Left ventricle myocardium inferior (tissue), 1 donor: ENCODE measurements around the gene ALDH1A1. TPM values are rescaled to one million over a fixed set of nuclear protein-coding genes. Genes with fewer than 3 reads are reported as not detected.

ENCODE experiments used
- DNase-seq: peaks from one replicate; pipeline ENCODE4 v3.0.0-alpha.2; 2020
- H3K27ac ChIP-seq: fragments of 200-600 bp; replicated peaks from 2 replicates; pipeline ENCODE4 v1.8.0; 2021
- H3K27me3 ChIP-seq: fragments of 200-600 bp; 2 replicates; pipeline ENCODE4 v1.8.0; 2021; ENCODE audit warnings: low read depth
- H3K36me3 ChIP-seq: fragments of 200-600 bp; 2 replicates; pipeline ENCODE4 v1.8.0; 2021
- H3K4me1 ChIP-seq: fragments of 200-600 bp; 2 replicates; pipeline ENCODE4 v1.8.0; 2021
- H3K4me3 ChIP-seq: fragments of 200-600 bp; 2 replicates; pipeline ENCODE4 v1.8.0; 2021; ENCODE audit warnings: mild to moderate bottlenecking, moderate library complexity
- H3K9me3 ChIP-seq: fragments of 200-600 bp; replicated peaks from 2 replicates; pipeline ENCODE4 v1.8.0; 2021
- intact Hi-C: fragments of 100-400 bp; cut with micrococcal nuclease; formaldehyde crosslinking; loops from one replicate; pipeline ENCODE4 v1.11.0; 2022
- total RNA-seq: library from RNA; stranded (reverse); fragmentation: NEBNext Ultra II Directional; extraction: Animal tissue kit (Norgen Biotek cat#: 25700); gene quantifications from one replicate; pipeline ENCODE4 v1.2.1, GENCODE V29; 2021
- TF ChIP-seq, protein P1 (sequence below): fragments of 200-600 bp; IDR thresholded peaks from 2 replicates; pipeline ENCODE4 v1.8.0; 2021; ENCODE audit warnings: antibody characterized with exemption, mild to moderate bottlenecking, borderline replicate concordance
- donor health status: DM: no; HTN: yes; CAD: no; lungs with severe emphysema.

ALDH1A1 gene
- total RNA-seq, 1 donor from 2014 or later, result 20.7 TPM

DNA sequence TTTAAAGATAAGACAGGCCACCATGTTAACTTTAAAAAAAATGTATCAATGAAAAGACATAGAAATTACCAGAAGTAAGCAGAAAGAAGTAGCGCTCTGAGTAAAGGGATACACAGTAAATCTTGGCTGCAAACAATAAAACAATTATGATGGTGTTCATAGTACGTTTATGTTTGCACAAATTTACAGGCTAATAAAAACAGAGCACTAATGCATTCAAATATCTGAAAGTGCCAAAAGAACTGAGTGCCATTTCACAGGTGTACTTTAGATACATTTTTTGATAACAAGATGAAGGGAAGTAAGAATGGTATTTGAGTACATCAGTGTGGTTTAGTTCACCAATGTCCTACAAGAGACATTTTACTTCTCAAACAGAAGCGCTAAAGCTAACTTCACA lies 32.9 kb upstream of the ALDH1A1 start:
- intact Hi-C loops, result no loop called here
- H3K4me1 ChIP-seq, result peaks cover 6% of the 10 kb centered on the region
- DNase-seq, result no peak
- no peaks in the 10 kb centered on the region for H3K27me3 ChIP-seq
- TF ChIP-seq, protein P1, sequence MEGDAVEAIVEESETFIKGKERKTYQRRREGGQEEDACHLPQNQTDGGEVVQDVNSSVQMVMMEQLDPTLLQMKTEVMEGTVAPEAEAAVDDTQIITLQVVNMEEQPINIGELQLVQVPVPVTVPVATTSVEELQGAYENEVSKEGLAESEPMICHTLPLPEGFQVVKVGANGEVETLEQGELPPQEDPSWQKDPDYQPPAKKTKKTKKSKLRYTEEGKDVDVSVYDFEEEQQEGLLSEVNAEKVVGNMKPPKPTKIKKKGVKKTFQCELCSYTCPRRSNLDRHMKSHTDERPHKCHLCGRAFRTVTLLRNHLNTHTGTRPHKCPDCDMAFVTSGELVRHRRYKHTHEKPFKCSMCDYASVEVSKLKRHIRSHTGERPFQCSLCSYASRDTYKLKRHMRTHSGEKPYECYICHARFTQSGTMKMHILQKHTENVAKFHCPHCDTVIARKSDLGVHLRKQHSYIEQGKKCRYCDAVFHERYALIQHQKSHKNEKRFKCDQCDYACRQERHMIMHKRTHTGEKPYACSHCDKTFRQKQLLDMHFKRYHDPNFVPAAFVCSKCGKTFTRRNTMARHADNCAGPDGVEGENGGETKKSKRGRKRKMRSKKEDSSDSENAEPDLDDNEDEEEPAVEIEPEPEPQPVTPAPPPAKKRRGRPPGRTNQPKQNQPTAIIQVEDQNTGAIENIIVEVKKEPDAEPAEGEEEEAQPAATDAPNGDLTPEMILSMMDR, result no peak
- H3K4me3 ChIP-seq, result no peak overlapping the region
- H3K36me3 ChIP-seq, result no peaks in the 10 kb centered on the region
- no peaks in the 10 kb centered on the region for H3K9me3 ChIP-seq
- no peak overlapping the region for H3K27ac ChIP-seq

DNA sequence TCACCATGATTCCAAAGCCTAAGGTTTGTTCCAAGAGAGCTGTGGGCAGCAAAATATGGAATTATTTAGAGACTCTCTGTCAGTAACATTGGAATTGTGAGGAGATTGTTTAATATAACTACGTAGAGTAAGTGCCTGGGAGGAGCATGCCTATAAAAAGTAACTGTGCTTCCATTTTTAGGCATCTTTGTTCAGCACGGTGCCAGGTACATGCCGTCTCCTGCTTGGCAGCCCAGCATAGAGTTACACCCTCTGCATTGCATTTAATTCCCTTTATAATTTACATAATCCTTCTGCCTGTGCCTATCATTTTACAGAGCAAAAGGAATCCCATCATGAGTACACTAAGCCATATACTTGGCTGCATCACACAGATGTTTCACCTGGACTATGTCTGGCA lies 32.1 kb upstream of the ALDH1A1 start:
- peak overlapping the region; percentile 36 for H3K27ac ChIP-seq
- H3K4me1 ChIP-seq, result peaks cover 6% of the 10 kb centered on the region
- no peaks in the 10 kb centered on the region for H3K9me3 ChIP-seq
- no peak overlapping the region for H3K4me3 ChIP-seq
- no peaks in the 10 kb centered on the region for H3K36me3 ChIP-seq
- no peaks in the 10 kb centered on the region for H3K27me3 ChIP-seq
- no peak for DNase-seq
- intact Hi-C loops, result no loop called here
- TF ChIP-seq, protein P1, result no peak

DNA sequence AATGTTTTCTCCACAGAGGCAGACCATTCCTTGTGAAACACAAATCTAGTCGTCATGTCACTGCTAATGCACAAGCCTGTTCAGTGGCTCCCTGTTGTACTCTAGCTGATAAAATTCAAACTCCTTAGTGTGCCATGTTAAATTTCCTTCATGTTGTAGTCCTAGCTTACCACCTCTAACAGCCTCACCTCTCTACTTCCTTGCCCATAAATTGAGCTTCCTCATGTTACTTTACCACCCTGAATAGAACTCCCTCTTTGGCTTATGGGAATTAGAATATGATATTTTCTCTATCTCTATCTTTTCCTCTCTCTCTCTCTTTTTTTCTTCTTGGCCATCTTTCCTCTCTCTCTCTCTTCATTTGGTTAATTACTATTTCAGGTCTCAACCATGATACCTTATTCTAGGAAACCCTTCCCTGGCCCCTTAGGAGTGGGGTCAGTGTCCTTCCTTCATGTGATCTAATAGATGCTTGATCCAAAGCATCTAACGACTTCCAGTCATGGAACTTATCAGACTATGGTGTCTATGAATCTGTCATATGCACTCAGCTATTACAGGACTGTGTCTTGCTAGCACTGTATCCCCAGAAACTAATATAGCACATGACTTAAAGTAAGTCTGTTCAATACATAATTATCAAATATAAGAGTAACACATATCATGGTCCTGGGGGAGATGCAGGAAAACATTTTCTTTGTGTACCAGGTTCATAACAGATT lies 31.5 kb upstream of the ALDH1A1 start:
- Histone ChIP-seq H3K36me3 (no peaks in the 10 kb centered on the region), H3K4me1 (peaks cover 6% of the 10 kb centered on the region), H3K4me3 (no peak overlapping the region), H3K27ac (peak overlapping the region; percentile 36), H3K9me3 (no peaks in the 10 kb centered on the region), H3K27me3 (no peaks in the 10 kb centered on the region)
- TF ChIP-seq, protein P1, result no peak
- DNase-seq, result no peak
- intact Hi-C loops, result no loop called here

DNA sequence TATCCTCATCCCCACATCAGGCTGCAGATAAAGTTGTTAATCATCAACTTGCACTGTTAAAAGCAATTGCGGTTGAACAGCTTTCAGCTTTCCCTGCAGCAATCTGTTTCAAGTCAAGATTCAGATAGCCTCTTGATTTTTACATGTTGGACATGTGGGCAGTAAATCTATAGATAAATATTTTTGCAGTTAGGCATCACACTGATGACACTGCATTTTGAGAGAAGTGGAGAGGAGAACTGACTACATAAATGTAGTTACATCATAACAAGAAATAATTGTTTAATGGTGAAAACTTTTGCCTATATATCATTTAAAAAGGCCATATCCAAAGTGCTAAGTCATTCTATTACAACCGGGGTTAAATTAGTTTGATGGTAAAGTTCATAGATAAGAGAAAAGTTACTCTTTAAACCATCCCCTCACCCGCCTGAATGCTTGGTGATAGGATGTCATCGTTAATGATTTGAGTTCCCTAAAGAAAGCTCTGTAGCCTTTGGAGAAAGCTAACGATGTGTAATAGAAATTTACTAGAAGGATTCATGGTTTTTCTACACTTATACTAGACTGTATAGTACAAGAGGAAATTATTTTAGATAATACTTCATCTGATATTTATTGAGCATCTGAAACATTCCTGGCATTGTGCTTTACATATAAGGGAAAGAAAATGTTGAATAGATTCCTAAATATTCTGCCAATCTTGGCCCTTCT lies 30.8 kb upstream of the ALDH1A1 start:
- Histone ChIP-seq H3K4me3 (no peak overlapping the region), H3K4me1 (peaks cover 6% of the 10 kb centered on the region), H3K27ac (no peak overlapping the region), H3K9me3 (no peaks in the 10 kb centered on the region), H3K36me3 (no peaks in the 10 kb centered on the region), H3K27me3 (no peaks in the 10 kb centered on the region)
- no peak for DNase-seq
- intact Hi-C loops, result no loop called here
- TF ChIP-seq, protein P1, result no peak

DNA sequence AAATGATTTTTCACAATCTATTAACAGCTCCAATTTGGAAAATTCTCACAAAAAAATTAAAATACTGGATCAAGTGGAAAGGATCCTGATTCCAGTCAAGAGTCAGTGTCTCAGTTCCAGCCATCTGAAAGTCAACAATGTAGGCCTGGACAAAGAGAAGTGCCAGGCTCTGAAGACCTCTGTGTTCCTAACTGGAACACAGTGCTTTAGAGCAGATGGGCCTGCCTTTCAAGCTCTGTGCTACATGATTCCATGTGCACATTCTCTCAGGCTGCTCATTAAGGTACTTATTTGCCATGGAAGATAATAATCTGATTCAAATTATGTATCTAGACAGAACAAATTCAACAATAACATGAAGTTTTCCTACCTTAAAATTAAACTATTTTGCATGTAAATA lies 30.2 kb upstream of the ALDH1A1 start:
- Histone ChIP-seq H3K27ac (no peak overlapping the region), H3K9me3 (no peaks in the 10 kb centered on the region), H3K36me3 (no peaks in the 10 kb centered on the region), H3K4me3 (no peak overlapping the region), H3K27me3 (no peaks in the 10 kb centered on the region), H3K4me1 (peaks cover 6% of the 10 kb centered on the region)
- intact Hi-C loops, result no loop called here
- DNase-seq, result no peak
- TF ChIP-seq, protein P1, result no peak
